ENCODE measurements around the gene UHRF1.
"Not testable (repeated sequence)": the region's sequence is repeated elsewhere in the genome, so short reads cannot be mapped to it uniquely, and the experiment has no call there.

Gene UHRF1

GRCh38 chr19:4970558-4971423 lies 61.5 kb downstream of the UHRF1 start:
- DNase-seq (ENCODE audit: low spot score): no peak
- FAIRE-seq: no peak

- no peak for DNase-seq (ENCODE audit: low spot score)
- no peak for FAIRE-seq
Observed at GRCh38 chr19:4971424-4971793, 62.1 kb downstream of the UHRF1 start.

GRCh38 chr19:4971816-4972495 lies 62.7 kb downstream of the UHRF1 start:
- FAIRE-seq: no peak
- no peak for DNase-seq (ENCODE audit: low spot score)

- FAIRE-seq (peak; percentile 77), DNase-seq (ENCODE audit: low spot score) (peak; percentile 74)
Observed at GRCh38 chr19:4972509-4973230, 63.4 kb downstream of the UHRF1 start.

- no peak for DNase-seq (ENCODE audit: low spot score)
- FAIRE-seq: no peak
Observed at GRCh38 chr19:4974880-4975469, 65.7 kb downstream of the UHRF1 start.

GRCh38 chr19:4975601-4976000 lies 66.3 kb downstream of the UHRF1 start:
- not testable (repeated sequence) for FAIRE-seq

GRCh38 chr19:4976401-4977298 lies 67.3 kb downstream of the UHRF1 start:
- FAIRE-seq (peak; percentile 52), DNase-seq (ENCODE audit: low spot score) (peak; percentile 75)

More at GRCh38 chr19:4975601-4976000, 66.3 kb downstream of the UHRF1 start:
- DNase-seq (ENCODE audit: low spot score): not testable (repeated sequence)

GRCh38 chr19:4977299-4978174 lies 68.2 kb downstream of the UHRF1 start:
- FAIRE-seq (no peak), DNase-seq (ENCODE audit: low spot score) (peak; percentile 43)

- DNase-seq (ENCODE audit: low spot score): no peak
- FAIRE-seq: no peak
Observed at GRCh38 chr19:4979211-4979807, 70.0 kb downstream of the UHRF1 start.

- DNase-seq (ENCODE audit: low spot score) (peak; percentile 61), FAIRE-seq (no peak)
Observed at GRCh38 chr19:4980067-4980466, 70.8 kb downstream of the UHRF1 start.

- DNase-seq (ENCODE audit: low spot score): no peak
- no peak for FAIRE-seq
Observed at GRCh38 chr19:4980838-4981680, 71.8 kb downstream of the UHRF1 start.

GRCh38 chr19:4981681-4981958 lies 72.3 kb downstream of the UHRF1 start:
- no peak for FAIRE-seq
- DNase-seq (ENCODE audit: low spot score): no peak

GRCh38 chr19:4983346-4984105 lies 74.2 kb downstream of the UHRF1 start:
- FAIRE-seq: no peak

GRCh38 chr19:4984106-4984380 lies 74.7 kb downstream of the UHRF1 start:
- DNase-seq (ENCODE audit: low spot score): no peak
- FAIRE-seq: no peak

More at GRCh38 chr19:4983346-4984105, 74.2 kb downstream of the UHRF1 start:
- DNase-seq (ENCODE audit: low spot score): no peak

- no peak for DNase-seq (ENCODE audit: low spot score)
- FAIRE-seq: no peak
Observed at GRCh38 chr19:4984438-4984990, 75.2 kb downstream of the UHRF1 start.

- no peak for DNase-seq (ENCODE audit: low spot score)
- no peak for FAIRE-seq
Observed at GRCh38 chr19:4985551-4985991, 76.3 kb downstream of the UHRF1 start.

GRCh38 chr19:4986056-4986455 lies 76.8 kb downstream of the UHRF1 start:
- DNase-seq (ENCODE audit: low spot score): no peak
- FAIRE-seq: no peak

- no peak for FAIRE-seq
- DNase-seq (ENCODE audit: low spot score): no peak
Observed at GRCh38 chr19:4986471-4986891, 77.2 kb downstream of the UHRF1 start.
